T-helper 2 cell (primary cell): ENCODE measurements around the gene PDE10A.
"Not testable (repeated sequence)": the region's sequence is repeated elsewhere in the genome, so short reads cannot be mapped to it uniquely, and the experiment has no call there.

ENCODE experiments used
- DNase-seq, 5 experiments: peaks; one replicate each; pipeline versions ENCODE4 v3.0.0 to v3.0.0-alpha.2; 2012 to 2022

The PDE10A gene

GRCh38 chr6:165545806-165546205 is 117.2 kb downstream of the PDE10A start:
- DNase-seq, result no peak

DNA sequence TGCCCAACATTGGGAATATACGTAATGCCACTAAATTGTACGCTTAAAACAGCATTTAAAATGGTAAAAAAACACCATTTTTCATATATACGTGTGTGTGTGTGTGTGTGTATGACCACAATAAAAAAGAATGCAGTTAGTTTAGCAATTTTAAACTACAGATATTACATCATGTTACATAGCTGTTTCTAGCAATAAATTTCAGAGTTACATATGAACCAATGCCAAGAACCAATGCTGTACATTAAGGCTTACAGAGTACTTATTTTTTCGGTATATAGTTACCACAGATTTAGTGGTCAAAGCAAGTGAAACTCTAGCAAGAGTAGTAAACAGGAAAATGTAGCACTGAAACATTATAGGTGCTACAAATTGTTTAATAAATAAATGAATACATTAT is 119.3 kb downstream of the PDE10A start:
- DNase-seq, result no peak

- DNase-seq, result no peak
Measured at GRCh38 chr6:165536911-165537310, 126.1 kb downstream of the PDE10A start.

DNA sequence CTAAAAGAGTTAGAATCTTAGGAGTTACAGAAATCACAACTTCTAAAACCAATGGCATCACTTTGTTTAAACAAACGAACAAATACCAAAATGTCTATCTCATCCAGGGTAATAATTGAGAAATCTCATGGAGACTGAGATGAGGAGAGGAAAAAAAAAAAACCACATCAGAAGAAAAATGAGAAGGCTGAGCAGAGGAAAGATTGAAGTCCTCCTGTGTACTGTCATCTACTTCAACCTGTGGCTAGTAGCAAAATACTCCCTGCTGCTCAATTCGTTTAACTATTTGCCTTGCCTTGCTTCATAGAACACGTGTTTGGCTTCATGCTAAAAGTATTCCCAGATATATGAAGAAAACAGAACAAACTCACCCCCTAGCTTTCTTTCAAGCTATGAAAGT is 143.7 kb downstream of the PDE10A start:
- no peak for DNase-seq

DNA sequence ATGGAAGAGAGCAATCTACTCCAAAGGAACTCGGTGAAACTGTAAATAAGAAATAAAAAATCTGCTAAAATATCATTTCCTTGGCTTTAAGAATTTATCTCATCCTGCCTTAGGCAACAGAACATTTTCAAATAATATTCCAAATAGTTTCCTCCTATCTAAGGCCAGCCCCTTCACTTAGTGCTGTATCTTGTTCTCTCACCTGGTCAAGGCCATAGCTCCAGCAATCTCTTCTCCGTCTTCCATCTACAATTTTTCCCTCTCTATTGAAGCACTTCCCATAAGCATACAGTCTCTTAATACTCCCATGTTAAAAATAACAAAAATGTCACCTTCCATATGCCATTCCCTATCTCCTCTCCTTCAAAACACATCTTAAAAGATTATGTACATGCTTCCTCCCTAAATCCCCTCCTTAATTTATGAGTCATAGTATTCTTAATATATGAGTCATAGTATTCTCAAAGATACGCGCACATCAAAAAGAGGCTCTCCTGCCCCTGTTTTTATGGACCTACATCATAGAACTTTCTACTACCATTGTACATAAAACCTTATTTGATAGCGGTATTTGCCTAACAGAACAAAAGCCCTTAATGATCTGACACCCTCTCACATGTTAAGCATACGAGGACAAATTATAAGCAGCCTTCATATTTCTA is 146.9 kb downstream of the PDE10A start:
- DNase-seq, result no peak

- no peak for DNase-seq
Measured at GRCh38 chr6:165514621-165515020, 148.4 kb downstream of the PDE10A start.

DNA sequence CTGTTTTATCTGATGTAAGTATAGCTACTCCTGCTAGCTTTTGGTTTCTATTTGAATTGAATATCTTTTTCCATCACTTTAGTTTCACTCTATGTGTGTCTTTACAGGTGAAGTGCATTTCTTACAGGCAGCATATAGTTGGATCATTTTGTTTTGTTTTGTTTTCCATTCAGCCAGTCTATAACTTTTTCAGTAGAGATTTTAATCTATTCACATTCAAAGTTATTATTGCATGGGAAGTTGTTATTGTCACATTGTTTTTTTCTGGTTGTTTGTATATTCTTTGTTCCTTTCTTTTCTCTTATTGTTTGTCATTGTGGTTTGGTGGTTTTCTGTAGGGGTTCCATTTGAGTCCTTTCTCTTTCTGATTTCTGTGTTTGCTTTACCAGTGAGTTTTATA is 151.2 kb downstream of the PDE10A start:
- DNase-seq, result peak in 1 of 5 experiments; percentile 69

DNA sequence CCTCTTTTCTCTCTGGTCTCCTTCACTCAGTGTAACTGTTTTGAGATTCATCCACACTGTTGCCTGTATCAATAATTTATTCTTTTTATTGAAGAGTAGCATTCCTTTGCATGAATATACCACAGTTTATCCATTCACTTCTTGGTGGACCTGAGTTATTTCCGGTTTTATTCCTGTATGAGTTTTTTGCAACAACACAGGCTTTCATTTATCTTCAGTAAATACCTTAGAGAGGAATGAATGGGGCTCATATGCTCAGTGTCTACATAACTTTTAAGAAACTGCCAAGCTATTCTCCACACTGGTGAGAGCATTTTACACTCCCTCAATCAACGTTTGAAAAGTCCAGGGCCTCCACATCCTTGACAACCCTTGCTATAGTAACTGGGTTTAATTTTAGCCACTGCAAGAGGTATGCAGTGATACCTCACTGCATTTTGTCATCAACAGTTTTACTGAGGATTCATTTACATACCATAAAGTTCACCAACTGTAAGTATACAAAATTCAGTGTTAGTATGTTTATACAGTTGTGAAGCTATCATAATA is 154.6 kb downstream of the PDE10A start:
- DNase-seq, result no peak

DNA sequence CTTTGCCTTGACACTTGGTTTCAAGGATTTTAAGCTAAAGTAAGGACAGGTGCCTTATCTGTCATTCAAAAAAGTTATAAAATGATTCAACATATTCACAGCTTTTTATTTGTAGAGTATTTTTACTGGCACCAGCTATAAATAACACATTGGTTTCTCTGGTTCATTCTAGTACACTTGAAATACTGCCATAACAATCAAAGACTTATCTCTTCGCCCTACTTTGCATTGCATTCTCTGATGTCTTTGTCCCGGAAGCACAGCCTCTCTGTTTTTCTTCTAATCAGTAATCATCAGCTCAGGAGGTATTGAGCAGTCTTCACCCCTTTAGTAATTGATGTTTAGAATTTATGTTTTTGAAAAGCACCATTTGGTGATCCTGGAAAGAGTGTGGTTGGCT is 156.4 kb downstream of the PDE10A start:
- DNase-seq, result no peak

DNA sequence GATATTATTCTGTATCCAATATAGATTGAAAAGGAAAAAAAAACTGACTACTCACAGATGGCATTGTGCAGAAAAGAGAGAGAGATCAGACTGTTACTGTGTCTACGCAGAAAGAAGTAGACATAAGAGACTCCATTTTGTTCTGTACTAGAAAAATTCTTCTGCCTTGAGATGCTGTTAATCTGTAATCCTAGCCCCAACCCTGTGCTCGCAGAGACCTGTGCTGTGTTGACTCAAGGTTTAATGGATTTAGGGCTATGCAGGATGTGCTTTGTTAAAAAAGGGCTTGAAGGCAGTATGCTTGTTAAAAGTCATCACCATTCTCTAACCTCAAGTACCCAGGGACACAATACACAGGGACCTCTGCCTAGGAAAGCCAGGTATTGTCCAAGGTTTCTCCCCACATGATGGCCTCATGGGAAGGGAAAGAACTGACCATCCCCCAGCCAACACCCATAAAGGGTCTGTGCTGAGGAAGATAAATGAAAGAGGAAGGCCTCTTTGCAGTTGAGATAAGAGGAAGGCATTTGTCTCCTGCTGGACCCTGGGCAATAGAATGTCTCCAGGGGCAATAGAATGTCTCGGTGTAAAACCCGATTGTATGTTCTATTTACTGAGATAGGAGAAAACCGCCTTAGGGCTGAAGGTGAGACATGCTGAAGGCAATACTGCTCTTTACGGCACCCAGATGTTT is 162.7 kb downstream of the PDE10A start:
- DNase-seq, result not testable (repeated sequence)

- no peak for DNase-seq
Measured at GRCh38 chr6:165497472-165497871, 165.6 kb downstream of the PDE10A start.

DNA sequence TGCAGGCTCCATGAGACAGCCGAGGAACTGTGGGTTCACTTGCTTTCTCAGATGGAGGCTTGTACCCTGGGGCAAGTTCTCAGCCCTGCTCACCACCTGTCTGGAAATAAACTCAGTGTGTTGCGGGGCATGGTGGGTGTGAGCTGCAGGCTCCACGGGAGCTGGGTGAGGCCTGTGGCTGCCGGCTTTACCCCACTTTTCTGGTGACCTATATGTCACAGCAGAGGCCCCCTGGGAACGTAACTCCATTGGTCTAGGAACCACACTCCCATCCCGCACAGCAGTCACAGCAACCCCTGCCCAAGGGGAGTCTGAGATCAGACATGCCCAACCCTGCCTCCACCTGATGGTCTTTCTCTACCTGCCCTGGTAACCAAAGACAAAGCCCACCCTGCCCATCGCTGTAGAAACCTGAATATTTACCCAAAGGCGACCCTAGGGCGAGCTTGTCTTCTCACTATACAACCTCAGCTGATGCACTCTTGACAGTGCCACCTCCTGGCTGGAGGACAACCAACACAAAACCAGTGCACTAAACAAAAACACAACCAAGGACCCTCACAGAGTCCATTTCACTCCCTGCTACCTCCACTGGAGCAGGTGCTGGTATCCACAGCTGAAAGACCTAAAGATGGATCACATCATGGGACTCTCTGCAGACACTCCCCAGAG is 174.3 kb downstream of the PDE10A start:
- DNase-seq, result no peak

GRCh38 chr6:165487950-165488349 is 175.1 kb downstream of the PDE10A start:
- no peak for DNase-seq

- no peak for DNase-seq
Measured at GRCh38 chr6:165487347-165487746, 175.7 kb downstream of the PDE10A start.

GRCh38 chr6:165486183-165487137 is 176.6 kb downstream of the PDE10A start:
- DNase-seq, result no peak

GRCh38 chr6:165484178-165484889 is 178.7 kb downstream of the PDE10A start:
- peak in 1 of 5 experiments; percentile 69 for DNase-seq

GRCh38 chr6:165481921-165482320 is 181.1 kb downstream of the PDE10A start:
- no peak for DNase-seq

DNA sequence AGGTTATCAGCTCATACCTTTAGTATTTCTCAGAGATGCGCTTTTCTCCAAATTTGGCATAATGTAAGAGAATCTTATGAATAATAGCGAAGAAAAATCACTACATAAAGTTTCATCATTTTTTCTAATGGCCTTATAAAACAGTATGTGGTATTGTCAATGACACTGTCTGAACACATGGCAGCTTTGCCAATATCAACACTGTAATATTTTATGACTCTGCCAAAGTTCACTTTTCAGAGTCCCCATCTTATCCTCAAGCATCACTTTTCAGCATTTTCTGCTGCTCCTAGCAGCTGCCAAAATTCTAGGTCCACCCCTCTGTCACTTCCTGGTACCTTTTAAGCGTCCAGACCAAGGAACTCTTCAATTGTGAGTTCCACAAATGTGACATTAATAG is 182.1 kb downstream of the PDE10A start:
- no peak for DNase-seq

DNA sequence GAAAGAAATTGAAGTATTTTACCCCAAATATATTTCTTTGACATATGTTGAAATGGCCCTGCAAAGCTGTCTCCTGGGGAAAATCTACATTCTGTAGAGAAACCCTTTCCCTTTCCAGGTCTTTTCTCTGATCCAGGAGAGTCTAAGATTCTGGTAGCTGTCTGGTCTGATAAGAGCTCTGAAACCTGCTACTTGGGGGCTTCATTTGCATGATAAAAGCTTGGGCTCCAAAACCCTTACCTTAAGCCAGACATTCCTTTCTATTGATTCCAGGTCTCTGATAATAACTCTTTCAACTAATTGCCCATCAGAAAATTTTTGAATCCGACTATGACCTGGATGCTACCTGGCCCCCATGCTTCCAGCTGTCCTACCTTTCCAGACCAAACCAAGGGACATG is 184.5 kb downstream of the PDE10A start:
- DNase-seq, result no peak

DNA sequence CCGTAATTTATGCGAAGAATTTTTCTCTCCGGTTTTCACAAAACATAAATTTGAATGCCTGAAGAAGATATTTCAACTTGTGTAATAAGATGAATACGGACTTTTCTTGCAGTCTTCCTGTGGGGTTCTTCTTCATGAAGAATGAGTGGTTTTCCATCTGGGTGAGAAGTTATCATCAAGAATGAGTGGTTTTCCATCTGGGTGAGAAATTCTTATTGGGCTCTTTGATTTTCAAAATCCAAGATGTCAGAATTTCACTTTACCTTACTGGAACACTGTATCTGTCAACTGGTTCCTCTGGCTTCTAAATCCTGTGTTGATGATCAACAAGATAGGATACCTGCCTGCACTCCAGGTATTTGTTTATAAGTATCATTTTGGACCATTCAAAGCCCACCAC is 193.6 kb downstream of the PDE10A start:
- no peak for DNase-seq

GRCh38 chr6:165468340-165469235 is 194.5 kb downstream of the PDE10A start:
- no peak for DNase-seq
